Measurements from ENCODE around the gene DMTF1. TPM values are rescaled to one million over a fixed set of nuclear protein-coding genes. Genes with fewer than 3 reads are reported as not detected.
"Not testable (repeated sequence)": the region's sequence is repeated elsewhere in the genome, so short reads cannot be mapped to it uniquely, and the experiment has no call there.

Gene DMTF1
- polyA plus RNA-seq, 3 donors, result 140 to 222 (median 176) TPM

GRCh38 chr7:87173471-87173870, 21.2 kb downstream of the DMTF1 start:
- DNase-seq (ENCODE audit: extremely low read depth in 1 of 11, low read depth in 9 of 11, low spot score in 4 of 11), result no peak

- no peak for DNase-seq (ENCODE audit: extremely low read depth in 1 of 11, low read depth in 9 of 11, low spot score in 4 of 11)
Observed at GRCh38 chr7:87178320-87178719, 26.1 kb downstream of the DMTF1 start.

GRCh38 chr7:87179180-87179579, 26.9 kb downstream of the DMTF1 start:
- DNase-seq (ENCODE audit: extremely low read depth in 1 of 11, low read depth in 9 of 11, low spot score in 4 of 11), result no peak

- no peak for DNase-seq (ENCODE audit: extremely low read depth in 1 of 11, low read depth in 9 of 11, low spot score in 4 of 11)
Observed at GRCh38 chr7:87187120-87187519, 34.9 kb downstream of the DMTF1 start.

GRCh38 chr7:87188930-87189329, 36.7 kb downstream of the DMTF1 start:
- no peak for DNase-seq (ENCODE audit: extremely low read depth in 1 of 11, low read depth in 9 of 11, low spot score in 4 of 11)

- no peak for DNase-seq (ENCODE audit: extremely low read depth in 1 of 11, low read depth in 9 of 11, low spot score in 4 of 11)
Observed at GRCh38 chr7:87190783-87191182, 38.5 kb downstream of the DMTF1 start.

- DNase-seq (ENCODE audit: extremely low read depth in 1 of 11, low read depth in 9 of 11, low spot score in 4 of 11), result no peak
Observed at GRCh38 chr7:87192784-87193487, 40.7 kb downstream of the DMTF1 start.

- DNase-seq (ENCODE audit: extremely low read depth in 1 of 11, low read depth in 9 of 11, low spot score in 4 of 11), result no peak
Observed at GRCh38 chr7:87193912-87194311, 41.7 kb downstream of the DMTF1 start.

- DNase-seq (ENCODE audit: extremely low read depth in 1 of 11, low read depth in 9 of 11, low spot score in 4 of 11), result no peak
Observed at GRCh38 chr7:87199241-87199640, 47.0 kb downstream of the DMTF1 start.

GRCh38 chr7:87199700-87200450, 47.6 kb downstream of the DMTF1 start:
- no peak for DNase-seq (ENCODE audit: extremely low read depth in 1 of 11, low read depth in 9 of 11, low spot score in 4 of 11)

- no peak for DNase-seq (ENCODE audit: extremely low read depth in 1 of 11, low read depth in 9 of 11, low spot score in 4 of 11)
Observed at GRCh38 chr7:87202208-87202607, 50.0 kb downstream of the DMTF1 start.

- DNase-seq (ENCODE audit: extremely low read depth in 1 of 11, low read depth in 9 of 11, low spot score in 4 of 11), result no peak
Observed at GRCh38 chr7:87202705-87203104, 50.5 kb downstream of the DMTF1 start.

- DNase-seq (ENCODE audit: extremely low read depth in 1 of 11, low read depth in 9 of 11, low spot score in 4 of 11), result not testable (repeated sequence)
Observed at GRCh38 chr7:87203929-87204328, 51.7 kb downstream of the DMTF1 start.

GRCh38 chr7:87204933-87205332, 52.7 kb downstream of the DMTF1 start:
- no peak for DNase-seq (ENCODE audit: extremely low read depth in 1 of 11, low read depth in 9 of 11, low spot score in 4 of 11)

GRCh38 chr7:87205701-87206100, 53.4 kb downstream of the DMTF1 start:
- DNase-seq (ENCODE audit: extremely low read depth in 1 of 11, low read depth in 9 of 11, low spot score in 4 of 11), result not testable (repeated sequence)

GRCh38 chr7:87206361-87206760, 54.1 kb downstream of the DMTF1 start:
- DNase-seq (ENCODE audit: extremely low read depth in 1 of 11, low read depth in 9 of 11, low spot score in 4 of 11), result no peak

GRCh38 chr7:87209295-87209924, 57.2 kb downstream of the DMTF1 start:
- DNase-seq (ENCODE audit: extremely low read depth in 1 of 11, low read depth in 9 of 11, low spot score in 4 of 11), result no peak

- no peak for DNase-seq (ENCODE audit: extremely low read depth in 1 of 11, low read depth in 9 of 11, low spot score in 4 of 11)
Observed at GRCh38 chr7:87210506-87210905, 58.3 kb downstream of the DMTF1 start.

- DNase-seq (ENCODE audit: extremely low read depth in 1 of 11, low read depth in 9 of 11, low spot score in 4 of 11), result no peak
Observed at GRCh38 chr7:87212498-87212897, 60.2 kb downstream of the DMTF1 start.

GRCh38 chr7:87213252-87213651, 61.0 kb downstream of the DMTF1 start:
- DNase-seq (ENCODE audit: extremely low read depth in 1 of 11, low read depth in 9 of 11, low spot score in 4 of 11), result no peak
